HG03025 (cell line): ENCODE measurements around the gene PFKM.
A peak's percentile ranks its signal among the peaks of the same experiment; 100 is the strongest.

Experiments
- ATAC-seq: cut with Tn5 transposase; IDR thresholded peaks from one replicate; pipeline ENCODE4 v1.9.1; 2021; ENCODE audit warnings: mild to moderate bottlenecking, moderate library complexity; ENCODE audit not compliant: unreplicated experiment, low FRiP score

The PFKM gene

GRCh38 chr12:48119078-48119833 is at the start of gene PFKM:
TSS of gene PFKM (plus strand) at chr12:48119364. CDS start at chr12:48122775, 3,411 bp downstream.
- ATAC-seq, result peak; percentile 100

DNA sequence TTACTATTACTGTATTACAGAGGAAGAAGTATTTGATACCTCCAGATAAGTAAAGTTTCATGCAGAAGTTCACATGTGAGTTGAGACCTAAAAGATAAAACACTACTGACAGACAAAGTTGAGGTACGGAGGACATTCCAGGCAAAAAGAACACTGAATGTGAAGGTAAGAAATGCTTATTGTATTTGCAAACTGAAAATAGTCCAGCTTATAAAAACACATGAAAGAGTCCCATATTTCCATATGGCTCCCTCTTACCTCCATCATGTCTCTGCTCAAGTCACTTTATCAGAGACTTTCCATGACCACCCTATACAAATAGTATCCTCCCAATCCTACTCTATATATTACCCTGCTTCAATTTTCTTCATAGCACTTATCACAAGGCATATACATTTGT is 49.1 kb upstream of the PFKM start:
- ATAC-seq, result no peak

GRCh38 chr12:48070731-48071130 is 48.4 kb upstream of the PFKM start:
- no peak for ATAC-seq

DNA sequence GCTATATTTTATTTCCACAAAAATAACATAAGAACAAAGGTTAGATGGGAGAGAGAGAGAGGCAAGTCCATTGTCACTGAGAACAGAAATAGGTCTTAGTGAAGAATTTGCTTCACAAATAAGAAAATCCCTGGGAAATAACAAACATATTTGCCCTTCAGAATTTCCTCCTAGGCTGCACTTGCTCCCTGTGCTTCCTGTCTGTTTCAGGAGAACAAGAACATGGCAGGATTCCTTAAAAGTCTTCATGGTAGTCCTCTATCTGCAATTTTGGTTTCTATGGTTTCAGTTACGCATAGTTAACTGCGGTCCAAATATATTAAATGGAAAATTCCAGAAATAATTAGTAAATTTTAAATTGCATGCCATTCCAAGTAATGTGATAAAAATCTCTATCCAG is 47.4 kb upstream of the PFKM start:
- ATAC-seq, result no peak

DNA sequence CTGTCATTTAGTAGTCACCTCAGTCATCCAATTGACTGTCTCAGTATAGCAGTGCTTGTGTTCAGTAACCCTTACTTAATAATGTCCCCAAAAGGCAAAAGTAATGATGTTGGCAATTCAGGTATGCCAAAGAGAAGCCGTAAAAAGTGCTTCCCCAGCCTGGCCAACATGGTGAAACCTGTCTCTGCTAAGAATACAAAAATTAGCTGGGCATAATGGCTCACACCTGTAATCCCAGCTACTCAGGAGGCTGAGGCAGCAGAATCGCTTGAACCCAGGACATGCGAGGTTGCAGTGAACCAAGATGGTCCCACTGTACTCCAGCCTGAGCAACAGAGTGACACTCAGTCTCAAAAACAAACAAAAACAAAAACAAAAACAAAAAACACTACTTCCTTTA is 46.9 kb upstream of the PFKM start:
- ATAC-seq, result no peak

GRCh38 chr12:48074266-48074665 is 44.9 kb upstream of the PFKM start:
- ATAC-seq, result no peak

- ATAC-seq, result no peak
Observed at GRCh38 chr12:48075832-48076231, 43.3 kb upstream of the PFKM start.

DNA sequence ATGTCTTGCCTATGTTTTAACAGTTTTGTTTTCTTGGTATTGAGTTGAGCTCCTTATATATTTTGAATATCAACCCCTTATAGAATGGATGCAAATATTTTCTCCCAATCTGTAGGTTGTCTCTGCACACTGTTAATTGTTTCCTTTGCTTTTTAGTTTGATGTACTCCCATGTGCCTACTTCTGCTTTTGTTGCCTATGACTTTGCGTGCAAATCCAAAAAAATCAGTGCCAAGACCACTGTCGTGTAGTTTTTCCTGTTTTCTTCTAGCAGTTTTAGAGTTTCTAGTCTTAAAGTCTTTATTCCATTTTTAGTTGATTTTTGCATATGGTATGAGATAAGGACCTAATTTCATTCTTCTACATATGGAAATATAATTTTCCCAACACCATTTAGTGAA is 42.1 kb upstream of the PFKM start:
- no peak for ATAC-seq

DNA sequence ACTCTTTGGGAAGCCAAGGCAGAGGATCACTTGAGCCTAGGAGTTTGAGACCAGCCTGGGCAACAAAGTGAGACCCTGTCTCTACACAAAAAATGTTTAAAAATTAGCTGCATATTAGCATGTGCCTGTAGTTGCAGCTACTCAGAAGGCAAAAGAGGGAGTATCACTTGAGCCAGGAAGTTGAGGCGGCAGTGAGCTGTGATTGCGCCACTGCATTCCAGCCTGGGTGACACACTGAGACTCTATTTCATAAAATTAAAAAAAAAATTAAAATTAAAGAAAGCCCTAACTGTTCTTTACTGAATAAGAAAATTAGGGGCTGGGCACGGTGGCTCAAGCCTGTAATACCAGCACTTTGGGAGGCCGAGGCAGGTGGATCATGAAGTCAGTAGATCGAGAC is 40.3 kb upstream of the PFKM start:
- ATAC-seq, result no peak

DNA sequence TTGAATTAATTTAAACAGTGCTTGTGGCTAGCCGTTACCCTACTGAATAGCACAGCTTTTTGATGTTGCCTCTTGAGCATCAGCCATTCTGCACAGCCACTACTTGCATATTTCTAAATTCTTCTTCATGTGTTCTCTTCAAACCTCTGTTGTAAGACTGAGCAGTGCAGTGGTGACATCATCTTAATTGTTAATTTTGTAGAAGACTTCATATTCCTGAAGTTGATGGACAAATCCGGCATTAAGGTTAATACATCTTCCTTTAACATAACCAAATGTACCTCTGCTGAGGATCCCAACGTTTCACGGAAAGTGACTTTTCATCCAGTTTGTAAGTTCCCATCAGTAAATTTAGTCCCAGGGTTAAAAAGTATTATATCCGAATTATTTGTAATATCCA is 38.9 kb upstream of the PFKM start:
- no peak for ATAC-seq

GRCh38 chr12:48080821-48081220 is 38.3 kb upstream of the PFKM start:
- ATAC-seq, result no peak

DNA sequence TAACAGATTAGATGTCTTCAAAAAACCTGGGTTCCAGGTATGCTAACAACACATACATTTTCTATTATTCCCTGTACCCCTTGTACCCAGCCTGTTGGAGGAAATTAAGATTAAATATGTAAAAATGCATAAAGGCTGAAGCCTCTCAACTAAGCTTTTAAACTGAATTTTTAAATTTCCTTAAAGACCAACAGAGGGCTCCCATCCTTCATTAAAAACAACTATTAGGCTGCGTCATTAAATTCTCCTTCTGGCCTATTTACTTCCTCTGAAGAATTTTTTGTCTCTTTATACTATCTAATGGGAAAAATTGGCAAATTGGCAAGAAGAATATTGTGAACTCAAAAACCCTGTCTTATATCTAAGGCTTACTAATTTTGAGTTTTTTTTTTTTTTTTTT is 35.1 kb upstream of the PFKM start:
- no peak for ATAC-seq

DNA sequence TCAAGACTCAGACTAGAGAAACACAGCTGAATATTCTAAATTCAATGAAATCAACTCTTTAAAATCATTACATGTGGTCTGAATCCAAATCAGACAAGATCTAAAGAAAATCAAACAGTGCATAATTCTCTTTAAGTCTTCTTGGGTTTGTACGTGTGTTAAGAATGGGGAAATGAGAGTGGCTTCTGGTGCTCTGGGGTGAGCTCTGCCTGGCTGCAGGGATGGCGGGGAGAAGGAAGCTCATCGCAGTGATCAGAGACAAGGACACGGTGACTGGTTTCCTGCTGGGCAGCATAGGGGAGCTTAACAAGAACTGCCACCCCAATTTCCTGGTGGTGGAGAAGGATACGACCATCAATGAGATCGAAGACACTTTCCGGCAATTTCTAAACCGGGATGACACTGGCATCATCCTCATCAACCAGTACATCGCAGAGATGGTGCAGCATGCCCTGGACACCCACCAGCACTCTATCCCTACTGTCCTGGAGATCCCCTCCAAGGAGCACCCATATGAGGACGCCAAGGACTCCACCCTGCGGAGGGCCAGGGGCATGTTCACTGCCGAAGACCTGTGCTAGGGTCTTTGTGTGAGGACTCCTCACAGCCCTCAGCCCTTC is 34.2 kb upstream of the PFKM start:
- ATAC-seq, result no peak

GRCh38 chr12:48086327-48086726 is 32.8 kb upstream of the PFKM start:
- ATAC-seq, result no peak

GRCh38 chr12:48092611-48093010 is 26.6 kb upstream of the PFKM start:
- no peak for ATAC-seq

DNA sequence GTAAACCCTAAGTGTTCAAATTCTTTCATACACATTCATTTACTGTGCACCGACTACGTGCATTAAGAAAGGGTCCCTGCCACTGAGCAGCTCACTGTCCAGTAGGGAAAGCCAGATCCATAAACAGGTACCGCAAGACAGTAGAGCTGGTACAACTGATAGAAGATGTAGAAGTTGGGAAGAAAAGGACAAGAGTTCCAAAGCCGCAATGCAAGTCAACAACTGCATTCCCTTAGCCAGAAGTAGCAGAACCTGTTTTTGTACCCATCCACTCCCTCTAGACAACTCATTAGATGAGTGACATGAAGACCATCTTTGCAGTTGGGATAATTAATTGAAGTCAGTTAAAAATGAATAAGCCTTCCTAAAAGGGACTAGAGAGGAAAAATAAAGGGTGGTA is 14.6 kb upstream of the PFKM start:
- ATAC-seq, result no peak

DNA sequence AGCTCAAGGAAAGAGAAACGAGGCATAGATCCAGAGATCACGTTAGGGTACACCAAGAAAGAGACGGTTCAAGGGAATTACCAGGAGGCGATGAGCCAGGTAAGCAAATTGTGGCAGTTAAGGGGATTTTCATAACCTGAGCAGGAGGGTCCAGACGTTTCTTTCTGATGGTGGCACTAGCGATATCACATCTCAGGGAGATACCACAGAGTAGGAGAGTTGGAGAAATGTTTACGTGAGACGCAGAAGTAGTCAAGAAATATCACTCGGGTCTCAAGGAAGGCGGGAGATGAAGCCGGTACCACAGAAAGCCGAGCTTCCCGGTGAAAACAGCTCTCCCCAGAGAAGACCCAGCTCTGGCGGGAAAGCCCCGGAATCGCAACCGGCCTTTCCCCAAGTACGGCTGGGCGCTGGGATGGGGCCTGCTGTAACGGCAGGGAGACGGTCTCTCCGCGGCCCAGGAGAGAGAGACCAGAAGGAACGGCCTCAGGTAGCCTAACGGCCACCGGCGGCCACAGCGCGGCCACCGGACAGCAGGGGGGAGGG is 13.8 kb upstream of the PFKM start:
- peak; percentile 35 for ATAC-seq

DNA sequence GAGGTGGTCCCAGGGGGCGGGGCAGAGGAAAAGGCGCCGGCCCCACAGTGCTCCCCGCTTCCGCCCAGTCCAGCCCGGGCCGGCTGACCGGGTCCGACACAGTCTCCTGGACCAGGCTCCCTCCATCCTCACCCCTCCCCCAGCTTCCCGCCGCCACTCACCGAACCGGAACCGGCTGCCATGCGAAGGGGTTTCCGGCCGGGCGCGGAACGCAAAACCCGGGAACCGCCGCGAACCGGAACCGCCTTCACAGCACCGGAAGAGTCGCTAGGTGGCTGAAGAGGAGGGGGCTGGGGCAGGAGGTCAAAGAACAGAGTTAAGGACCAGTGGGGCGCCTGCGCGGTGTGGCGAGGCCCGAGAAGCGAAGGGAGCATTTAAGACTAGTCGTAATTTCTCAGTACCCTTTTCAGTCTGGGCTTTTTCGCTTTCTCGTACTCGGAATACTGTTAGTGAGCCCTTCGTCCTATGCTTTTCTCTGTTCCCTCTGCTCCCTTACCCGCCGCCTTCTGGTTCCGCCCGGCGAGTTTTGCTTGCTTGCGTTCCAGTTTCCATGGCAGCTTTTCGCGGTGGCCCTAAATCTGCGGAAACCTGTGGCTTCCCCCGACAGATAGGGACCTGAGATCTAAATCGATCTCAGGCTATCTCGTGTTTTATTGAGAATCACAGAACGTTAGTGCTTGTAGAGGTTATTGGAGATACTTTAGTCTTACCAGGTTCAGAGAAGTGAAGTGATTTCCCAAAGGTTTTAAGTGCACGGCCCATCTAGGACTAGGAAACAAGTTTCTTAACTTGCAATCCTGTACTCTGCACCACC is 13.1 kb upstream of the PFKM start, which contains the start of gene SENP1:
Gene SENP1, minus strand, starts transcription at position 213 of the 814 bp plus-strand sequence. CDS start 4,607 bp downstream, outside the sequence.
- peak; percentile 64 for ATAC-seq

- ATAC-seq, result no peak
Observed at GRCh38 chr12:48106681-48107613, 12.2 kb upstream of the PFKM start.

DNA sequence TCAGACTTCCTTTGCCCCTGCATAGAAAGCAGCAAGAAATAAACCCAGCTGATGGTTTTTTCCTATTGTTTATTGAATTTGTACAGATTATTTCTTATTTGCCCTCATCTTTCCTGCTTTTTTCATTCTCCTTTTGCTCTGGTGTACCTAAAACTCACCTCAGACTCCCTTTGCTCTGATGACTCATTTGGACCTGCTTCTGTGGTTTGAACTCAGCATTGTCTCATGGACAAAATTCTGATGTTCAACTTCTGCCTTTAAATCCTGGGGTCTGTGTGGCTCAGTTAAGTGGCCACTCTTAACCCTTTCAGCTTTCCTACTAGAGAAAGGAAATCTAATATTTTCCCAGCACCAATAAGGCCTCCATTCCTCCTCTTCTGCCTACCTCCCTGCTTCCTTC is 9.7 kb upstream of the PFKM start:
- ATAC-seq, result no peak
